ENCODE results near the gene DUSP1. TPM values are rescaled to one million over a fixed set of nuclear protein-coding genes. Genes with fewer than 3 reads are reported as not detected.

The DUSP1 gene
- total and polyA plus RNA-seq, 10 of the 15 experiments (the other 5 are each of a cell fraction or from before 2014, with no cell fraction given), result 1.4 to 6.2 (median 3.9) TPM

GRCh38 chr5:172809774-172810173 is 38.8 kb upstream of the DUSP1 start (continued):
- no peak for TF ChIP-seq NKRF (conservative IDR thresholded peaks at IDR 0.05)
- TF ChIP-seq SREBF1 (IDR thresholded peaks at IDR 0.05; ENCODE audit: low read length), result no peak

GRCh38 chr5:172807766-172808311 is 36.8 kb upstream of the DUSP1 start:
- peak overlapping the region; percentile 71 for H3K9ac ChIP-seq (ENCODE audit: control insufficient read depth, insufficient read depth, low read length)
- H3K27me3 ChIP-seq (replicated peaks in 1 of 2; ENCODE audit: control insufficient read depth in 2 of 2, insufficient read depth in 2 of 2, low read length in 1 of 2), result no peaks in the 10 kb centered on the region
- DNase-seq (ENCODE audit: low read depth, low spot score) (no peak), ATAC-seq (no peak), FAIRE-seq (no peak)
- intact Hi-C loops (cut with micrococcal nuclease; ENCODE audit: unreplicated experiment), result loop anchor here (2.0 kb wide), 1 partner anchor 37 kb away; the partner anchor contains the start of gene DUSP1
- 44% methylated on average over 11 of the region's 11 CpGs for whole genome bisulfite sequencing (ENCODE audit: insufficient coverage, insufficient replicate concordance, low lambda C conversion rate, missing lambda C conversion rate)
- BruUV-seq (replicated peaks), result no TSS peak
- POLR2A ChIA-PET, result interaction anchor here (0.5 to 2.0 kb wide), 14 partner anchors 8 to 188 kb away, joined by 3 to 16 read pairs (median 4); partner anchors contain the start of gene DUSP1
- H3K9me3 ChIP-seq (replicated peaks; ENCODE audit: control insufficient read depth, insufficient read depth, low read length), result no peaks in the 10 kb centered on the region; the same call in 2 of the 3 replicates
- H3K4me3 ChIP-seq, result peak overlapping the region; percentile 62
- H2AFZ ChIP-seq (ENCODE audit: control insufficient read depth, low read depth, low read length), result peak overlapping the region; percentile 88
- in situ Hi-C loops (cut with MboI), result no loop called here
- RAD21 ChIA-PET (ENCODE audit: unreplicated experiment), result interaction anchor here (0.8 to 1.6 kb wide), 12 partner anchors 8 to 102 kb away, joined by 3 to 17 read pairs (median 4); partner anchors contain the start of gene DUSP1
- no peaks in the 10 kb centered on the region for H4K20me1 ChIP-seq (ENCODE audit: control insufficient read depth, insufficient read depth)
- SMC1A ChIA-PET (ENCODE audit: uncharacterized antibody, unreplicated experiment), result interaction anchor here (0.6 to 2.0 kb wide), 12 partner anchors 14 to 528 kb away, joined by 3 to 13 read pairs (median 3); no protein-coding TSS in a partner anchor
- H3K4me1 ChIP-seq (ENCODE audit: control insufficient read depth, insufficient read depth, low read length), result peaks cover 6% of the 10 kb centered on the region
- H3K27ac ChIP-seq (ENCODE audit: control insufficient read depth, insufficient read depth), result peak overlapping the region; percentile 64
- H3K4me2 ChIP-seq (ENCODE audit: control insufficient read depth, insufficient read depth), result peak overlapping the region; percentile 70
- no peaks in the 10 kb centered on the region for H3K36me3 ChIP-seq (ENCODE audit: control insufficient read depth in 2 of 2, insufficient read depth in 2 of 2, low read length in 1 of 2)
- TF ChIP-seq NR2C2 (IDR thresholded peaks at IDR 0.05; ENCODE audit: borderline replicate concordance, control insufficient read depth, insufficient read length, low read depth) (no peak), SUZ12 (IDR thresholded peaks at IDR 0.05; ENCODE audit: unreplicated experiment) (no peak), NKRF (conservative IDR thresholded peaks at IDR 0.05) (no peak), CBX3 (IDR thresholded peaks at IDR 0.05; ENCODE audit: borderline replicate concordance, low read depth) (no peak), ZNF384 (IDR thresholded peaks at IDR 0.05; ENCODE audit: borderline replicate concordance, low read depth, low read length) (peak; percentile 49; the same call in 1 of the 2 replicates), SMARCA5 (IDR thresholded peaks at IDR 0.05) (0 out of 2 replicates have a peak, but pooled peaks have one; percentile 9), TAF1 (IDR thresholded peaks at IDR 0.05; ENCODE audit: borderline replicate concordance, low read depth, low read length) (no peak), NBN (IDR thresholded peaks at IDR 0.05) (no peak), TCF3 (IDR thresholded peaks at IDR 0.05; ENCODE audit: borderline replicate concordance, insufficient read depth, low read depth, low read length) (no peak), ATF3 (IDR thresholded peaks at IDR 0.05; ENCODE audit: borderline replicate concordance, extremely low read depth, low read depth, low read length) (no peak), ZNF24 (IDR thresholded peaks at IDR 0.05) (no peak), SP1 (IDR thresholded peaks at IDR 0.05; ENCODE audit: low read depth, low read length) (no peak), JUND (IDR thresholded peaks at IDR 0.05; ENCODE audit: low read depth, low read length) (no peak)
- no peaks in the 10 kb centered on the region for H3K79me2 ChIP-seq (ENCODE audit: control insufficient read depth, insufficient read depth, low read length)
- CTCF ChIA-PET, result interaction anchor here (0.9 to 1.1 kb wide), 3 partner anchors 29 to 98 kb away, joined by 3 to 4 read pairs (median 3); no protein-coding TSS in a partner anchor

Measured in GM12878 (cell line).